Measurements from ENCODE around the gene C15orf40. TPM values are rescaled to one million over a fixed set of nuclear protein-coding genes. Genes with fewer than 3 reads are reported as not detected.

C15orf40 gene
- total RNA-seq, 2 experiments from 2014 or later: 21.5 to 24.5 TPM

DNA sequence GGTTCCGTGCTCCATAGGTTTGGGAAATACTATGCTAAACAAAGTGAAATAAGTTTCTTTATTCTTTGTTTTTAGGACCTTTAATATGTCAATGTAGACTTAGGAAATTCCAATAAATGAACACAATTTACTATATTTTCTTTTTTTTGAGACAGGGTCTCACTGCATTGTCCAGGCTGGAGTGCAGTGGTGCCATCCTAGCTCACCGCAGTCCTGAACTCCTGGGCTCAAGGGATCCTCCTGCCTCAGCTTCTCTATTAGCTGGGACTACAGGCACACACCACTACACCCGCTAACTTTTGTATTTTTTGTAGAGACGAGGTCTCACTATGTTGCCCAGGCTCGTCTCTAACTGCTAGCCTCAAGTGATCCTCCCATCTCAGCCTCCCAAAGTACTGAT is 46.5 kb downstream of the C15orf40 start:
- DNase-seq: no peak
- H3K27me3 Mint-ChIP-seq: peaks cover 20% of the 10 kb centered on the region
- no peak overlapping the region for H3K27ac Mint-ChIP-seq
- POLR2A ChIA-PET: no interaction called here
- no peak overlapping the region for H3K4me3 Mint-ChIP-seq
- peaks cover 2% of the 10 kb centered on the region for H3K36me3 Mint-ChIP-seq (ENCODE audit: low read depth)
- H3K9me3 Mint-ChIP-seq: no peaks in the 10 kb centered on the region
- CTCF ChIA-PET: interaction anchor here (1.0 kb wide), 1 partner anchor 137 kb away, joined by 3 read pairs; no protein-coding TSS in a partner anchor
- peaks cover 24% of the 10 kb centered on the region for H3K4me1 Mint-ChIP-seq

DNA sequence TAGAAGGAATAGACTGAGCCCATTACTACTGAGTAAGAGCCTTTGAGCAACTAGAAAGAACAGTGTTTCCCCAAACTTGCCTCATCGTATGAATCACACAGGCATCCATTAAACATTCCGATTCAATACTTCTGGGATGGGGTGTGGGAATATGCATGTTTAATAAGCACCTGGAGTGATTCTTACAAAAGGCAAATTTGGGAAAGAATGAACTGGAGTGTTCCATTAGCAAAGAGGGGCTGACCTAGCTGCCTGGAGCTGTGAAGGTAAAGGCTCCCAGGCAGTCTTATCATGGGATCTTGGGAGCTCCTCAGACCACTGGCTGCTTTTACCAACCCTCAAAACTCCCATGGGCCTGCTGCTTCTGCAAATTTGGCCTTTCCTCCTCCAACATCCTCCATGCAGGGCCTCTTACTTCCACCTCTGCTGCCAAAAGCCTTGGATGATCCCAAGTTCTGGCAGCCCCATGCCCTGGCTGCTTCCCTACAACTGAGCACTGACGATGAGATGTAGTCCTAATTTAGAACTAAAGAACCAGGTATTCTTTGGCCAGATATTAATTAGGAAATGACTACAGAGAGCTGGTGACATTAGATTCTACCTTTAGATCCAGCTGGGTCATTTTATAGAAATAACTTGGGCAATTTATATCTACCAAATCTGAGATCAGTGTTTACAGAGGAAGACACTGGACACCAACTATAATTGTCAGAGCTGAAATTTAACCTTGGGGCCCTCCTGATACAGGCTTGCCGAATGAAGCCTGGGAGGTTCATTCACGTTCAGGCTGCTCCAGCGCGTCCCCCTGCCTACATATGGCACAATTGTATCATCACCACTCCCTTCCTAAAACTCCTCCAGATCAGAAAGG is 47.7 kb downstream of the C15orf40 start:
- H3K36me3 Mint-ChIP-seq (ENCODE audit: low read depth): peaks cover 2% of the 10 kb centered on the region
- peaks cover 20% of the 10 kb centered on the region for H3K27me3 Mint-ChIP-seq
- peaks cover 24% of the 10 kb centered on the region for H3K4me1 Mint-ChIP-seq
- no peaks in the 10 kb centered on the region for H3K9me3 Mint-ChIP-seq
- CTCF ChIA-PET: interaction anchor here (0.6 to 1.4 kb wide), 3 partner anchors 48 to 402 kb away, joined by 3 read pairs; partner anchors contain the start of gene C15orf40
- no peak overlapping the region for H3K27ac Mint-ChIP-seq
- no peak overlapping the region for H3K4me3 Mint-ChIP-seq
- DNase-seq: no peak
- POLR2A ChIA-PET: no interaction called here

DNA sequence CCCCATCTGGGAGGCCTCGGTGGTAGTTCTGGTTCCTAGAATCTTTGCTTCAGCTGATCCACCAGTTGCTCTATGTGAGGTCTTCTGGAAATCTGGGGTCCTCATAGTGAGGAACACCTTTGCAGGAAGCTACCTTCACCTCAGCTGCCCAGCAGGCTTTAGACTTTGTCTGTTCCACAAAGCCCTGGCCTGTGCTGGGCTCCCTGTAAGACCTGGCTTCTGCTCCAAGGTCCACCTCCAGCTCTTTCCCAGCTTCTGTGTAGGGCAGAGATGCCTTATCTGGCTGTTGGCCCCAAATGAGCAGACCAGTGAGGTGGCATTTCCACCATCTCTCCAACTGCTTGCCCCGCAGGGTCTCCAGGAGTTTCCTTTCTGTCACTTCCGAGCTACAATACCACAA is 50.7 kb downstream of the C15orf40 start:
- DNase-seq: no peak
- Mint-ChIP-seq H3K9me3 (no peaks in the 10 kb centered on the region), H3K4me1 (peaks cover 3% of the 10 kb centered on the region), H3K27ac (no peak overlapping the region), H3K36me3 (ENCODE audit: low read depth) (no peaks in the 10 kb centered on the region), H3K27me3 (peaks cover 13% of the 10 kb centered on the region), H3K4me3 (no peak overlapping the region)
- ChIA-PET CTCF (interaction anchor here (0.6 kb wide), 1 partner anchor 305 kb away, joined by 3 read pairs; no protein-coding TSS in a partner anchor), POLR2A (no interaction called here)

DNA sequence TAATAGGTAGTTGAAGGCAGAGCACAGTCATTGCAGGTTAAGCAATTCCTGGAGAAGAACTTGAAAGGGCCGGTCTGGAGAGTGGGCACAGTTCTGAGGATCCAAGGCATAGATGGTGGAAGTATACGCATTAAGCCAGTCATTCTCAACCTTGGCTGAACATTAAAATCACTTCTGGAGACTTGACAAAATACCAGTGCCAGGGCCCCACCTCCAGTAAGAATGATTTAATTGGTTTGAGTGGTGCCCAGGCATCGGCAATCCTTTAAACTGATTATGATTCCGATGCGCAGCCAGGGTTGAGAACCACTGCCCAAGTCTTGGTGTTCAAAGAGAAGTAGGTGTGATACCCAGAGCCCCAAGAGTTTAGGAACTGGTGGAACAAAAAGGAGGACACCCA is 52.0 kb downstream of the C15orf40 start:
- peaks cover 14% of the 10 kb centered on the region for H3K27me3 Mint-ChIP-seq
- CTCF ChIA-PET: interaction anchor here (0.6 kb wide), 1 partner anchor 180 kb away, joined by 4 read pairs; no protein-coding TSS in a partner anchor

GRCh38 chr15:82958638-82959037 is 52.8 kb downstream of the C15orf40 start:
- CTCF ChIA-PET: no interaction called here
- no peak for DNase-seq
- H3K9me3 Mint-ChIP-seq: no peaks in the 10 kb centered on the region
- H3K4me1 Mint-ChIP-seq: no peaks in the 10 kb centered on the region
- no peaks in the 10 kb centered on the region for H3K36me3 Mint-ChIP-seq (ENCODE audit: low read depth)
- H3K27me3 Mint-ChIP-seq: peaks cover 15% of the 10 kb centered on the region
- POLR2A ChIA-PET: no interaction called here
- H3K27ac Mint-ChIP-seq: no peak overlapping the region
- H3K4me3 Mint-ChIP-seq: no peak overlapping the region

More for the DNA sequence above, 52.0 kb downstream of the C15orf40 start:
- H3K4me1 Mint-ChIP-seq: no peaks in the 10 kb centered on the region
- no peaks in the 10 kb centered on the region for H3K9me3 Mint-ChIP-seq
- no peak overlapping the region for H3K27ac Mint-ChIP-seq
- POLR2A ChIA-PET: no interaction called here
- DNase-seq: no peak
- H3K4me3 Mint-ChIP-seq: no peak overlapping the region
- no peaks in the 10 kb centered on the region for H3K36me3 Mint-ChIP-seq (ENCODE audit: low read depth)

DNA sequence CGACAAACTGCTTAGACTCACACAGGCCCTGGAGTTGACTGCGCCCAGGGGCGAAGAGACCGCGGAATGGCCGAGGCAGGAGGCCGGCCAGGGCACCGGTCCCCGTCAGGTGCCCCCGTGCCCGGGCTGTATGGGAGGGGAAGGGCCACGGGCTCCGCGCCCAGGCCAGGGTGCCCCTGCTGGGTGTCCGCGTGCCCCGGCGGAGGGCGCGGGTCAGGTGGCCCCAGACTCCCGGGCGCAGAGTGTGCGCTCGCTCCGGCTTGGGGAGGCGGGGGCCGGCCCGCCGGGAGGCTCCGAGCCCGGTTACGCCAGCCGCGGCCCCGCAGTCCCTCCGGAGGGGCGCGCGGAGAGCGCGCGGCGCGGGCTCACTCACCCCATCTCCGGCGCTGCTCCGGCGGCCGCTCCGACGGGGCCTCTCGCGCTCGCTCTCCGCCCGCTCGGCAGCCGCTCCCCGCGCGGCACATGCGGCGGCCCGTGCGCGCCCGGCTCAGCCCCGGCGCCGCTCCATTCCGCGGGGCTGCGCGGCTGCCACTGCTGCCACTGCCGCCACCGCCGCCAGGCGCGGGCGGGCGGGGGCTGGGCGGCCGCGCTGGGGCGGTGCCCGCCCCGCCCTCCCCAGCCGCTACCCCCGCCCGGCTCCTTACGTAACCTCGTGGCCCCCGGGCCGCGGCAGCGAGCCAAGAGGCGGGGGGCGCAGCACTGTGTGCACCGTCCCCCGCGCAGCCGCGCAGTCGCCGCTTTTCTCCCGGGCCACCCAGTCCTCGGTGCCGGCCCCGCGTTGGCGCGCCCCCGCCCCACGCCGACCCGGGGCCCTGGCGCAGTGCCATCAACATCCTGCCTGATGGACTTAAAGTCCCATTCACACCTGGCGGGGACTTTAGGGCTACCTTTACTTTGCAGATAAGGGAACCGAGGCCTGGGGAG is 59.0 kb downstream of the C15orf40 start, which contains the start of gene HOMER2:
Gene HOMER2 (minus strand): TSS at position 563 of the 924 bp plus-strand sequence. CDS start 185 bp downstream, at position 378.
- ChIA-PET CTCF (no interaction called here), POLR2A (no interaction called here)

GRCh38 chr15:82951472-82952157 is 59.8 kb downstream of the C15orf40 start:
- peaks cover 15% of the 10 kb centered on the region for H3K27me3 Mint-ChIP-seq
- no peaks in the 10 kb centered on the region for H3K9me3 Mint-ChIP-seq
- CTCF ChIA-PET: no interaction called here
- peaks cover 2% of the 10 kb centered on the region for H3K4me1 Mint-ChIP-seq
- H3K36me3 Mint-ChIP-seq (ENCODE audit: low read depth): no peaks in the 10 kb centered on the region
- POLR2A ChIA-PET: no interaction called here
- no peak overlapping the region for H3K4me3 Mint-ChIP-seq
- no peak for DNase-seq
- H3K27ac Mint-ChIP-seq: no peak overlapping the region

More for the DNA sequence above, 59.0 kb downstream of the C15orf40 start, which contains the start of gene HOMER2:
- peak within 1 kb of the TSS; percentile 56 for H3K4me3 Mint-ChIP-seq
- H3K4me1 Mint-ChIP-seq: peaks cover 2% of the 10 kb centered on the region
- peaks cover 9% of the 10 kb centered on the region for H3K27me3 Mint-ChIP-seq
- no peak within 1 kb of the TSS for H3K27ac Mint-ChIP-seq
- no peaks in the 10 kb centered on the region for H3K9me3 Mint-ChIP-seq
- no peaks in the 10 kb centered on the region for H3K36me3 Mint-ChIP-seq (ENCODE audit: low read depth)
- no peak for DNase-seq

GRCh38 chr15:82950746-82951370 is 60.6 kb downstream of the C15orf40 start:
- no peak overlapping the region for H3K27ac Mint-ChIP-seq
- H3K4me1 Mint-ChIP-seq: peaks cover 2% of the 10 kb centered on the region
- H3K36me3 Mint-ChIP-seq (ENCODE audit: low read depth): no peaks in the 10 kb centered on the region
- DNase-seq: no peak
- H3K27me3 Mint-ChIP-seq: peaks cover 21% of the 10 kb centered on the region
- H3K4me3 Mint-ChIP-seq: no peak overlapping the region
- no peaks in the 10 kb centered on the region for H3K9me3 Mint-ChIP-seq
- CTCF ChIA-PET: no interaction called here
- POLR2A ChIA-PET: no interaction called here

GRCh38 chr15:82950295-82950694 is 61.1 kb downstream of the C15orf40 start:
- CTCF ChIA-PET: no interaction called here
- no peak overlapping the region for H3K4me3 Mint-ChIP-seq

GRCh38 chr15:82946155-82946701 is 65.2 kb downstream of the C15orf40 start:
- no peak overlapping the region for H3K27ac Mint-ChIP-seq
- no peaks in the 10 kb centered on the region for H3K36me3 Mint-ChIP-seq (ENCODE audit: low read depth)
- H3K4me3 Mint-ChIP-seq: no peak overlapping the region

More at GRCh38 chr15:82950295-82950694, 61.1 kb downstream of the C15orf40 start:
- no peak overlapping the region for H3K27ac Mint-ChIP-seq
- H3K36me3 Mint-ChIP-seq (ENCODE audit: low read depth): no peaks in the 10 kb centered on the region
- no peak for DNase-seq
- H3K4me1 Mint-ChIP-seq: peaks cover 2% of the 10 kb centered on the region
- peaks cover 21% of the 10 kb centered on the region for H3K27me3 Mint-ChIP-seq
- POLR2A ChIA-PET: no interaction called here
- no peaks in the 10 kb centered on the region for H3K9me3 Mint-ChIP-seq

GRCh38 chr15:82945326-82945725 is 66.1 kb downstream of the C15orf40 start:
- ChIA-PET POLR2A (no interaction called here), CTCF (no interaction called here)

More at GRCh38 chr15:82946155-82946701, 65.2 kb downstream of the C15orf40 start:
- CTCF ChIA-PET: interaction anchor here (0.5 to 0.6 kb wide), 2 partner anchors 16 to 166 kb away, joined by 3 to 4 read pairs; no protein-coding TSS in a partner anchor
- POLR2A ChIA-PET: no interaction called here
- no peak for DNase-seq
- Mint-ChIP-seq H3K27me3 (peaks cover 22% of the 10 kb centered on the region), H3K9me3 (no peaks in the 10 kb centered on the region), H3K4me1 (no peaks in the 10 kb centered on the region)

DNA sequence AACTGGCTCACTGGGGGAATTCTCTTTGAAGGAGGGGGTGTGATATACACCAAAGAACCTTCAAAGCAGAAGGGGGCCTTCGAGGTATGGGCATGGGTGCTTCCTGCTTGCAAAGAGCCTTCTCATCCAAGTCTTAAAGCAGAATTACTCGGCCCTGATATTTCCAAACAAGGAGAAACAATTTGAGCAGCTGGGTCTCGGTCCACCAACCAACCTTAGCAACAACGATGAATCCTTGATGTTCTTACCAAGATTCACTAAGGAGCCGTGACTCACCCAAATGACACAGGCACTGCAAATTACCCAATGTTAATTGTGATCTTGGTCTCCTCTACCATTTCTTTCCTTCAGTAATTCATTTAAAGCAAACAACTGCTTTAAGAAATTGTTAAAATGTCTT is 66.6 kb downstream of the C15orf40 start:
- ChIA-PET CTCF (no interaction called here), POLR2A (no interaction called here)
- Mint-ChIP-seq H3K36me3 (ENCODE audit: low read depth) (no peaks in the 10 kb centered on the region), H3K4me1 (no peaks in the 10 kb centered on the region), H3K27ac (no peak overlapping the region), H3K4me3 (no peak overlapping the region), H3K9me3 (no peaks in the 10 kb centered on the region), H3K27me3 (peaks cover 22% of the 10 kb centered on the region)
- DNase-seq: no peak

More at GRCh38 chr15:82945326-82945725, 66.1 kb downstream of the C15orf40 start:
- Mint-ChIP-seq H3K9me3 (no peaks in the 10 kb centered on the region), H3K27ac (no peak overlapping the region), H3K4me1 (no peaks in the 10 kb centered on the region), H3K36me3 (ENCODE audit: low read depth) (no peaks in the 10 kb centered on the region), H3K27me3 (peaks cover 22% of the 10 kb centered on the region), H3K4me3 (no peak overlapping the region)
- DNase-seq: no peak

Data from activated CD4-positive, alpha-beta T cell treated with anti-CD3 and anti-CD28 coated beads, Interleukin-2, amount 10 ng/mL, durations not matched to agents 7 days and 5 days (primary cell).